Activated naive CD4-positive, alpha-beta T cell treated with anti-CD3 and anti-CD28 coated beads for 36 hours (primary cell): ENCODE data around the gene SLC12A1. TPM values are rescaled to one million over a fixed set of nuclear protein-coding genes. Genes with fewer than 3 reads are reported as not detected.

Source experiments
- CTCF ChIA-PET: fragments of 350-600 bp; sonication (Branson Sonifier 250); formaldehyde crosslinking; loops from one replicate; lab custom pipeline; 2021; ENCODE audit warnings: antibody characterized with exemption; lab: Charles Lee
- DNase-seq: peaks from one replicate; pipeline ENCODE4 v3.0.0-alpha.2; 2020
- H3K27ac Mint-ChIP-seq: one replicate; pipeline ENCODE4 v1.8.0; 2021; ENCODE audit warnings: mild to moderate bottlenecking, mixed read lengths
- H3K27me3 Mint-ChIP-seq: one replicate; pipeline ENCODE4 v1.8.0; 2021; ENCODE audit warnings: low read depth, mixed read lengths
- H3K36me3 Mint-ChIP-seq: one replicate; pipeline ENCODE4 v1.8.0; 2021; ENCODE audit warnings: low read depth, mixed read lengths
- H3K4me1 Mint-ChIP-seq: one replicate; pipeline ENCODE4 v1.8.0; 2021; ENCODE audit warnings: low read depth, mixed read lengths
- H3K4me3 Mint-ChIP-seq: one replicate; pipeline ENCODE4 v1.8.0; 2021; ENCODE audit warnings: mild to moderate bottlenecking, moderate library complexity, mixed read lengths
- H3K9me3 Mint-ChIP-seq: one replicate; pipeline ENCODE4 v1.8.0; 2021; ENCODE audit warnings: mixed read lengths
- intact Hi-C: fragments of 100-400 bp; cut with micrococcal nuclease; formaldehyde crosslinking; loops from one replicate; pipeline ENCODE4 v1.15.1; 2023
- total RNA-seq, 2 experiments: library from RNA; stranded (reverse); gene quantifications; one replicate each; pipeline ENCODE4 v1.2.3, GENCODE V29; 2021

SLC12A1 gene
- total RNA-seq, 2 experiments from 2014 or later = not detected

DNA sequence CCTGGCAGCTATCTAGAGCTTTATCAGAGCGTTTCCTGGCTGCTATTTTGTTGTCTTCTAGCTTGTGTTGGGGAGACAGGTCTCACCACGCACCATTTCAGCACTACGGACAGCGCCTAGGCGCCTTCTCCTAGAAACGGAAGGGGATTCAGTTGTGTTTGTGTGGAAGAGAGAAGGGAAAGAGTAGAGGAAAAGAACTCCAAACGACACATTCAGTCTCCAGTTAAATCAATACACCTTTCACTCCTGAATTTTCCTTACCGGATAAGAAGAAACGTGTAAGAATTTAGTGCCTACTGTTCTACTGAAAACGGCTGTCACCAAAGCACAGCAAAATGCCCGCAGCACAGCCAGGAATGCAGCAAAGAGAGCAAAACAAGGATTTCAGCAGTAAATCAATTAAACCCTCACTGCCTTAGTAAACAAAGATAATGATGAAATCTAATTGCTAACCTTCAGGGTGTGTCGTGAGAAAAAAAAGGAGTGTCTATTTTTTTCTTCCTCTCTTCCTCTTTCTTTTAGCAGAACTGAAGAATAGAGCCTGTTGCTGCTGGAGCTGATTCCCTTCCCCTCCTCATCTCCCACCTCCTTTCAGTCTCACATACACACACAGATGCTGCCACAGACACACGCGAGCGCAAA lies 15.0 kb upstream of the SLC12A1 start:
- H3K4me3 Mint-ChIP-seq = no peak overlapping the region
- CTCF ChIA-PET = no interaction called here
- intact Hi-C loops = no loop called here

DNA sequence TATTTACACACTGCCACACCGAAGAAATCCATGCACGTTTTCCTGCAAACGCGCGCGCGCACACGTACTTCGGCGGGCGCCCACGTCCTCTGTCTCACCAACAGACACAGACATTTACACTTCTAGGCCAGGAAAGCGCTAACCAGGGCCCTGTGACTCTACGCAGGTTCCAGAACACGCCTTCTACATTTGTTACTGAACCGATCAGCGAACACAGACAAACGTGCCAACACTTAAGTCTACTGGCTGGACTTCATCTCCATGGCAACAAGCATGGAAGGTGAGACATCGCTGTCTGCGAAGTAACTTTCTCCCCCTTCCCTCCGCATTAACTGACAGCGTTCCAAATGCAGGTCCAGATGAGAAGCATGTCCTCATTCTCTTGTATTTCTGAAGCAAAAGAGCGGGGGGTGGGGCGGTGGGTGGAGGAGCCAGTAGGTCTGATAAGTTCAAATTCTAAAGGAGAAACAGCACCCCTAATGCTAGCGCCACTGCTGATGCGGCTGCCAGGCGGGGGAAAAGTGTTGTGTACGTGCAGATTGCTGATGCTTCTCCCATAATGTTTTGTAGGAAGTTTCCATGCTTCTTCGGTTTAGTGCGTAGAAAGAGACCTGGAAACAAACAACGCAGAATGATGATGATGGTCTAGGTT lies 14.4 kb upstream of the SLC12A1 start, which contains the start of gene CTXN2:
CTXN2 (plus strand) TSS at position 92 of the 652 bp plus-strand sequence. CDS start 9,636 bp downstream, outside the sequence.
- DNase-seq = no peak
- intact Hi-C loops = no loop called here
- Mint-ChIP-seq H3K9me3 (no peaks in the 10 kb centered on the region), H3K36me3 (no peaks in the 10 kb centered on the region), H3K4me1 (no peaks in the 10 kb centered on the region), H3K27me3 (peaks cover 52% of the 10 kb centered on the region), H3K4me3 (no peak within 1 kb of the TSS), H3K27ac (no peak within 1 kb of the TSS)
- CTCF ChIA-PET = no interaction called here

More for the DNA sequence above, 15.0 kb upstream of the SLC12A1 start:
- Mint-ChIP-seq H3K27ac (no peak overlapping the region), H3K9me3 (no peaks in the 10 kb centered on the region), H3K4me1 (no peaks in the 10 kb centered on the region), H3K36me3 (no peaks in the 10 kb centered on the region), H3K27me3 (peaks cover 52% of the 10 kb centered on the region)
- peak; percentile 63 for DNase-seq

DNA sequence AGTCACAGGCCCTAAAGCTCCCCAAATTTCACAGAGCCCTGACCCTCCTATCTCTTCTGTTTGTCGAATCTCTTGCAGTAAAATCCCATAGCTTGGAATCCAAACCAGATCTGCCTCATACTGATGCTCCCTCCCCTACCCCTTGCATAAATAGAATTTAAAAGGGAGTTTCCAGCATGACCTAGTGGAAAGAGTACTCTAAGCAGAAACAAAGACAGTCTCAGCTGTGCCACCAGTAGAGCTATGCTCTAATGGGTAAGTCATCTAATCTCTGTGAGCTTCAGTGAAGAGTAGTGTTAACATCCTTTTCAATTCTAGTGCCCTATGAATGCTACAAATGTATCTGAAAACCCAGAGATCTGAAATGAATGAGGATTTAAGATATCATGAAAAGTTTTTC lies 4.0 kb upstream of the SLC12A1 start:
- Mint-ChIP-seq H3K27me3 (peaks cover 22% of the 10 kb centered on the region), H3K27ac (no peak overlapping the region), H3K36me3 (no peaks in the 10 kb centered on the region), H3K4me1 (no peaks in the 10 kb centered on the region), H3K4me3 (no peak overlapping the region), H3K9me3 (no peaks in the 10 kb centered on the region)
- CTCF ChIA-PET = interaction anchor here (0.7 kb wide), 1 partner anchor 32 kb away, joined by 3 read pairs; no protein-coding TSS in a partner anchor
- no peak for DNase-seq
- intact Hi-C loops = no loop called here

GRCh38 chr15:48221261-48221660 lies 15.2 kb downstream of the SLC12A1 start:
- intact Hi-C loops = no loop called here
- no peak for DNase-seq
- CTCF ChIA-PET = no interaction called here
- no peaks in the 10 kb centered on the region for H3K36me3 Mint-ChIP-seq
- H3K4me3 Mint-ChIP-seq = no peak overlapping the region
- H3K4me1 Mint-ChIP-seq = no peaks in the 10 kb centered on the region
- peaks cover 8% of the 10 kb centered on the region for H3K27me3 Mint-ChIP-seq
- no peak overlapping the region for H3K27ac Mint-ChIP-seq
- H3K9me3 Mint-ChIP-seq = no peaks in the 10 kb centered on the region

DNA sequence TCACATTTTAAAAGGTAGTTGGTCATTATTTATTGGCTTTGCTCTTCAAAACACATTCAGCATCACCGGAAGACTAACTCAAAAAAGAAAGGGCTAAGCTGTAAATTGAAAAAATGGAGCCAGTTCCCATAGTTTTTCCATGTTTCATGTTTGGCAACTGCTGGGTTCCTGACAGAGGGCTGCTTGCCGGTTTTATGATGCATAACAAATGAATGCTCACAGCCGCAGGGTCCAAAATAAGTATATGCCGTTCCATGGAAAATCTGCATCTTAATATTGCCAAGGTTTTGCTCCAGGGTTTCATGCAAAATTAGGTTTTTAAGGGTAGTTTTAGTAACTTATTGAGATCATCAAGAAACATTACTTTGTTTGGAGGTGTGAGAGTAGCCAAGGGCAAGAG lies 15.8 kb downstream of the SLC12A1 start:
- Mint-ChIP-seq H3K36me3 (no peaks in the 10 kb centered on the region), H3K27me3 (peaks cover 8% of the 10 kb centered on the region), H3K4me3 (no peak overlapping the region), H3K4me1 (no peaks in the 10 kb centered on the region), H3K27ac (no peak overlapping the region), H3K9me3 (no peaks in the 10 kb centered on the region)
- DNase-seq = no peak
- intact Hi-C loops = no loop called here
- CTCF ChIA-PET = no interaction called here

DNA sequence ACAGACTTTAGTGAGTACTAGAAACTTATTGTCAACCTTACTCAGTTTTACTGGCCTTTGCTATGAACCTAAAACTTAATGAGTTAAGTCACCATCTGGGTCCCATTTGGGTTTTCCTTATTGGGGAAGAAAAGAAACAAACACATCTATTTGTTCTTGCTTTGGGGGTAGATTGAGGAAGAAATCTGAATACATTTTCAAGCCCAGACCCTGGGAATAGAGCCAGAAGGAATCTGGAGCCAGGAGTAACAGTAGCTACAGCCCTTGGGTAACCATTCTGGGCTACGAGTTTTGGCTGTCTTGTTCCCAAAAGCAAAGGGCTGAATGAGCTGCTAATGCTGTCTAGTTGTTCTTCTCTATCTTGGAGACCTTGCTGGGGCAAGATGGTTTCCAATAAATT lies 16.5 kb downstream of the SLC12A1 start:
- Mint-ChIP-seq H3K4me1 (no peaks in the 10 kb centered on the region), H3K27ac (no peak overlapping the region), H3K27me3 (peaks cover 8% of the 10 kb centered on the region), H3K9me3 (no peaks in the 10 kb centered on the region), H3K4me3 (no peak overlapping the region), H3K36me3 (no peaks in the 10 kb centered on the region)
- intact Hi-C loops = no loop called here
- CTCF ChIA-PET = no interaction called here
- no peak for DNase-seq

DNA sequence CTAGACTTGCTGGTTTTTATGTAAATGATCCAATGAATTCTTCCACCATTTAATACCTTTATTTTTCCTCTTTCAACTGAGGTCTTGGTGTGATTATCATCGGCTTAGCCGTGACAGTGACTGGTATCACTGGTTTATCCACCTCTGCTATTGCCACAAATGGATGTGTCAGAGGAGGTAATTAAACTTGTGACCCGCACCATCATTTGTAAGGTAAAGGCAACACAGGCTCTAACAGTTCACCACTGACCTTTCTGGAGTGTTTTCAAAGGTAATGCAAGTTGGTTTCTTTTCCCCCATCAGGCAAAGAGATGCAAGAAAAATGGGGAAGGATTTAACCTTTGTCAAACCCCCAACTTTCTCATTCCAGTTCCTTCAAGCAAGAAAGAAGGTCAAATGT lies 19.7 kb downstream of the SLC12A1 start:
- H3K4me1 Mint-ChIP-seq = no peaks in the 10 kb centered on the region
- no peaks in the 10 kb centered on the region for H3K36me3 Mint-ChIP-seq
- DNase-seq = no peak
- H3K27ac Mint-ChIP-seq = no peak overlapping the region
- H3K9me3 Mint-ChIP-seq = no peaks in the 10 kb centered on the region
- CTCF ChIA-PET = no interaction called here
- intact Hi-C loops = no loop called here
- H3K27me3 Mint-ChIP-seq = peaks cover 2% of the 10 kb centered on the region
- H3K4me3 Mint-ChIP-seq = no peak overlapping the region

DNA sequence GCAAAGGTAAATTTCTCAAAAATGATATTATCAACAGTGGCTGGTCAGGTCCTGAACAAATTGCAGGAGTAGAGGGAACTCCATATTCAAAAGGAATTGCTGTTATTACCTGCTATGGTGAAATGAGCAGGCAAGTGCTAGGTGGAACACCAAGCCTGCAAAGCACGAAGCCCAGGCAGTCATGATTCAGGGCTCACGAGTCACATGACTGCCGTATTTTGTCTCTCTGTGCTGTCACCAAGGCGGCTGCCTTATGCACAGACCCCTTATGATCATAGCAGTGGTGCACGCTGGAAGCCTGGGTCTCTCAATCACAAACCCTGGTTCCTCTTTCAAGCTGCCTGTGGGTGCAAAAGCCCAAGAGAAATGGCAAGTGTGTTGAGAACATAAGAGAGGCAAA lies 24.4 kb downstream of the SLC12A1 start:
- H3K27me3 Mint-ChIP-seq = no peaks in the 10 kb centered on the region
- H3K27ac Mint-ChIP-seq = no peak overlapping the region
- H3K36me3 Mint-ChIP-seq = no peaks in the 10 kb centered on the region
- H3K4me1 Mint-ChIP-seq = no peaks in the 10 kb centered on the region
- DNase-seq = no peak
- CTCF ChIA-PET = no interaction called here
- H3K4me3 Mint-ChIP-seq = no peak overlapping the region
- no peaks in the 10 kb centered on the region for H3K9me3 Mint-ChIP-seq
- intact Hi-C loops = no loop called here

DNA sequence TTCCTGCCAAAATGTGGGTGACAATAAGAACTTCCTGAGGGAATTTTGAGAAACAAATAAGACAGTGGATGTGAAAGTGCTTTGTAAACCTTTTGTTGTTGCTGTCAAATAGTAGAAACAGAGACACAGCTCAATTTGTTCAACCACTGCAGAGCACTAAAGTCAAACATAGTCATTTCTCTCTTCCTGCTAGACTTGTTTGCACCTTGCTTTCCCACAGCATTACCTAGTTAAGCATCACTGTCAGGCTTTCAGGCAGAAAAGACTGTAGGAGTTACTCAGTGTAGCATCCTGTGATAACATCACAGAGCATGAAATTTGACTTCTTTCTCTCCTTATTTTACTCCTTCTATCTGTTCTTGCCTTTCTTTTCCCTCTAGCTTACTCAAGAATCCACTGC lies 27.1 kb downstream of the SLC12A1 start:
- no peak overlapping the region for H3K4me3 Mint-ChIP-seq
- CTCF ChIA-PET = no interaction called here
- H3K36me3 Mint-ChIP-seq = no peaks in the 10 kb centered on the region
- H3K27ac Mint-ChIP-seq = no peak overlapping the region
- no peaks in the 10 kb centered on the region for H3K4me1 Mint-ChIP-seq
- intact Hi-C loops = no loop called here
- DNase-seq = no peak
- H3K27me3 Mint-ChIP-seq = no peaks in the 10 kb centered on the region
- H3K9me3 Mint-ChIP-seq = no peaks in the 10 kb centered on the region

DNA sequence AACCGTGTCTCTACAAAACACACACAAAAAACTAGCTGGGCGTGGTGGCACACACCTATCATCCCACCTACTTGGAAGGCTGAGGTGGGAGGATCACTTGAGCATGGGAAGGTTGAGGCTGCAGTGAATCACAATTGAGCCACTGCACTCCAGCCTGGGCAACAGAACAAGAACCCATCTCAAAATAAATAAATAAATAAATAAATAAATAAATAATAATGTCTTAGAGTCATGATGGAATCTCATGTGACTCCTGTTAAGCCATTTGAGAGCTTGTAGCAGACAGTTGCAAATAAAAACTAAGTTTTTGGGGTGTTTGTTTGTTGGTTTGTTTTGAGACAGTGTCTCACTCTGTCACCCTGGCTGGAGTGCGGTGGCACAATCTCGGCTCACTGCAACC lies 33.2 kb downstream of the SLC12A1 start:
- Mint-ChIP-seq H3K4me1 (no peaks in the 10 kb centered on the region), H3K27me3 (no peaks in the 10 kb centered on the region), H3K36me3 (no peaks in the 10 kb centered on the region), H3K4me3 (no peak overlapping the region), H3K27ac (no peak overlapping the region), H3K9me3 (no peaks in the 10 kb centered on the region)
- CTCF ChIA-PET = interaction anchor here (2.0 kb wide), 1 partner anchor 47 kb away, joined by 4 read pairs; no protein-coding TSS in a partner anchor
- DNase-seq = no peak
- intact Hi-C loops = no loop called here

- peaks cover 2% of the 10 kb centered on the region for H3K27me3 Mint-ChIP-seq
- no peak for DNase-seq
- intact Hi-C loops = no loop called here
- CTCF ChIA-PET = no interaction called here
- H3K9me3 Mint-ChIP-seq = no peaks in the 10 kb centered on the region
- no peaks in the 10 kb centered on the region for H3K36me3 Mint-ChIP-seq
- H3K4me3 Mint-ChIP-seq = no peak overlapping the region
- H3K4me1 Mint-ChIP-seq = no peaks in the 10 kb centered on the region
- H3K27ac Mint-ChIP-seq = no peak overlapping the region
These were observed 35.9 kb downstream of the SLC12A1 start for GRCh38 chr15:48242015-48242414.

- Mint-ChIP-seq H3K36me3 (no peaks in the 10 kb centered on the region), H3K9me3 (no peaks in the 10 kb centered on the region), H3K4me3 (no peak overlapping the region), H3K4me1 (no peaks in the 10 kb centered on the region), H3K27me3 (peaks cover 2% of the 10 kb centered on the region), H3K27ac (no peak overlapping the region)
- DNase-seq = no peak
- intact Hi-C loops = no loop called here
- CTCF ChIA-PET = no interaction called here
These were observed 36.4 kb downstream of the SLC12A1 start for GRCh38 chr15:48242535-48242934.

DNA sequence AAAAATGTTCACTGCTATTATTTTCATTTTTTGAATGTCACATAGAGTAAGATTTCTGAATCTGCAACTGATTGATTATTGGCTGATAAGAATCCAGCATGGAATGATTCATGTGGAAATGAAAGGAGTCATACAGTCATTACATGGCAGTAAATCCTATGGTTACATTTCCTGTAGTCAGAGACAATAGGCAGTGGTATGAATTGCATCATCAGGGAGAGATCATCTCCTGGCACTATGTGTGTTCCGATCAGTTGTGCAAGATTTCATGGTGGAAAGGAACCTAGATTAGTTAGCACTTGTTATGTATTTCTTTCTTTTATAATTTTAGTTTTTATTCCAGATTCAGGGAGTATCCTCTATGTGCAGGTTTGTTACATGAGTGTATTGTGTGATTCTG lies 38.8 kb downstream of the SLC12A1 start:
- no peak overlapping the region for H3K4me3 Mint-ChIP-seq
- no peak for DNase-seq
- no peaks in the 10 kb centered on the region for H3K9me3 Mint-ChIP-seq
- CTCF ChIA-PET = no interaction called here
- H3K27me3 Mint-ChIP-seq = peaks cover 5% of the 10 kb centered on the region
- H3K27ac Mint-ChIP-seq = no peak overlapping the region
- intact Hi-C loops = no loop called here
- H3K36me3 Mint-ChIP-seq = no peaks in the 10 kb centered on the region
- no peaks in the 10 kb centered on the region for H3K4me1 Mint-ChIP-seq
